Activated naive CD8-positive, alpha-beta T cell treated with anti-CD3 and anti-CD28 coated beads, Interleukin-2, amount 50 U/mL, for 24 hours (primary cell): ENCODE measurements around the gene TSPAN2.
"Not testable (repeated sequence)": the region's sequence is repeated elsewhere in the genome, so short reads cannot be mapped to it uniquely, and the experiment has no call there.

Experiments used
- ATAC-seq: fragments of 150-1000 bp; cut with Tn5 transposase; one replicate; pipeline ENCODE4 v1.10.0; 2021
- DNase-seq: peaks from one replicate; pipeline ENCODE4 v3.0.0; 2021
- H3K27ac Mint-ChIP-seq: one replicate; pipeline ENCODE4 v1.8.0; 2021; ENCODE audit warnings: mild to moderate bottlenecking, mixed read lengths
- H3K27me3 Mint-ChIP-seq: one replicate; pipeline ENCODE4 v1.8.0; 2021; ENCODE audit warnings: mixed read lengths
- H3K36me3 Mint-ChIP-seq: one replicate; pipeline ENCODE4 v1.8.0; 2021; ENCODE audit warnings: low read depth, mixed read lengths
- H3K4me1 Mint-ChIP-seq: one replicate; pipeline ENCODE4 v1.8.0; 2021; ENCODE audit warnings: mixed read lengths
- H3K4me3 Mint-ChIP-seq: one replicate; pipeline ENCODE4 v1.8.0; 2021; ENCODE audit warnings: mild to moderate bottlenecking, moderate library complexity, mixed read lengths
- H3K9me3 Mint-ChIP-seq: one replicate; pipeline ENCODE4 v1.8.0; 2021; ENCODE audit warnings: mixed read lengths

Gene TSPAN2

GRCh38 chr1:115056395-115056798 lies 32.9 kb downstream of the TSPAN2 start:
- no peaks in the 10 kb centered on the region for H3K9me3 Mint-ChIP-seq
- no peaks in the 10 kb centered on the region for H3K36me3 Mint-ChIP-seq
- ATAC-seq, result no peak
- H3K4me1 Mint-ChIP-seq, result peaks cover 5% of the 10 kb centered on the region
- H3K4me3 Mint-ChIP-seq, result no peak overlapping the region
- H3K27me3 Mint-ChIP-seq, result no peaks in the 10 kb centered on the region
- no peak overlapping the region for H3K27ac Mint-ChIP-seq
- no peak for DNase-seq

GRCh38 chr1:115052454-115053083 lies 36.7 kb downstream of the TSPAN2 start:
- Mint-ChIP-seq H3K27me3 (no peaks in the 10 kb centered on the region), H3K9me3 (no peaks in the 10 kb centered on the region), H3K27ac (no peak overlapping the region), H3K36me3 (no peaks in the 10 kb centered on the region), H3K4me3 (no peak overlapping the region), H3K4me1 (peaks cover 6% of the 10 kb centered on the region)
- DNase-seq (peak; percentile 53), ATAC-seq (peak; percentile 84)

GRCh38 chr1:115051850-115052249 lies 37.5 kb downstream of the TSPAN2 start:
- no peaks in the 10 kb centered on the region for H3K27me3 Mint-ChIP-seq
- peaks cover 6% of the 10 kb centered on the region for H3K4me1 Mint-ChIP-seq
- H3K27ac Mint-ChIP-seq, result no peak overlapping the region
- H3K36me3 Mint-ChIP-seq, result no peaks in the 10 kb centered on the region
- H3K9me3 Mint-ChIP-seq, result no peaks in the 10 kb centered on the region
- H3K4me3 Mint-ChIP-seq, result no peak overlapping the region
- DNase-seq (no peak), ATAC-seq (no peak)

GRCh38 chr1:115046751-115047150 lies 42.6 kb downstream of the TSPAN2 start:
- Mint-ChIP-seq H3K27ac (no peak overlapping the region), H3K27me3 (no peaks in the 10 kb centered on the region), H3K4me3 (no peak overlapping the region), H3K9me3 (peaks cover 10% of the 10 kb centered on the region), H3K4me1 (peaks cover 6% of the 10 kb centered on the region), H3K36me3 (peaks cover 3% of the 10 kb centered on the region)
- ATAC-seq (no peak), DNase-seq (no peak)

- no peak for ATAC-seq
- H3K27me3 Mint-ChIP-seq, result no peaks in the 10 kb centered on the region
- H3K4me1 Mint-ChIP-seq, result no peaks in the 10 kb centered on the region
- DNase-seq, result no peak
- H3K9me3 Mint-ChIP-seq, result peaks cover 11% of the 10 kb centered on the region
- no peak overlapping the region for H3K27ac Mint-ChIP-seq
- H3K36me3 Mint-ChIP-seq, result peaks cover 3% of the 10 kb centered on the region
- H3K4me3 Mint-ChIP-seq, result no peak overlapping the region
These were observed 47.6 kb downstream of the TSPAN2 start for GRCh38 chr1:115041654-115042053.

- no peaks in the 10 kb centered on the region for H3K4me1 Mint-ChIP-seq
- no peaks in the 10 kb centered on the region for H3K27me3 Mint-ChIP-seq
These were observed 48.8 kb downstream of the TSPAN2 start for GRCh38 chr1:115040501-115040900.

GRCh38 chr1:115036814-115037507 lies 52.3 kb downstream of the TSPAN2 start:
- Mint-ChIP-seq H3K9me3 (peaks cover 3% of the 10 kb centered on the region), H3K27ac (no peak overlapping the region), H3K4me3 (no peak overlapping the region), H3K27me3 (peaks cover 2% of the 10 kb centered on the region), H3K36me3 (no peaks in the 10 kb centered on the region), H3K4me1 (no peaks in the 10 kb centered on the region)
- DNase-seq (no peak), ATAC-seq (no peak)

More at GRCh38 chr1:115040501-115040900, 48.8 kb downstream of the TSPAN2 start:
- ATAC-seq (no peak), DNase-seq (no peak)
- peaks cover 11% of the 10 kb centered on the region for H3K9me3 Mint-ChIP-seq
- H3K36me3 Mint-ChIP-seq, result peaks cover 3% of the 10 kb centered on the region
- no peak overlapping the region for H3K4me3 Mint-ChIP-seq
- H3K27ac Mint-ChIP-seq, result no peak overlapping the region

GRCh38 chr1:115035652-115036051 lies 53.7 kb downstream of the TSPAN2 start:
- no peaks in the 10 kb centered on the region for H3K4me1 Mint-ChIP-seq

GRCh38 chr1:115031595-115031994 lies 57.7 kb downstream of the TSPAN2 start:
- Mint-ChIP-seq H3K4me1 (no peaks in the 10 kb centered on the region), H3K36me3 (no peaks in the 10 kb centered on the region), H3K27me3 (peaks cover 6% of the 10 kb centered on the region), H3K9me3 (no peaks in the 10 kb centered on the region), H3K4me3 (no peak overlapping the region), H3K27ac (no peak overlapping the region)
- ATAC-seq (no peak), DNase-seq (no peak)

More at GRCh38 chr1:115035652-115036051, 53.7 kb downstream of the TSPAN2 start:
- Mint-ChIP-seq H3K9me3 (no peaks in the 10 kb centered on the region), H3K27me3 (peaks cover 2% of the 10 kb centered on the region), H3K36me3 (no peaks in the 10 kb centered on the region), H3K27ac (no peak overlapping the region), H3K4me3 (no peak overlapping the region)
- no peak for ATAC-seq
- no peak for DNase-seq

GRCh38 chr1:115029526-115029925 lies 59.8 kb downstream of the TSPAN2 start, which contains the start of gene TSHB:
TSHB (plus strand) TSS chr1:115029826; CDS start chr1:115033363, 3,537 bp downstream.
- Mint-ChIP-seq H3K4me1 (no peaks in the 10 kb centered on the region), H3K9me3 (no peaks in the 10 kb centered on the region), H3K4me3 (no peak within 1 kb of the TSS), H3K27me3 (peaks cover 7% of the 10 kb centered on the region), H3K36me3 (no peaks in the 10 kb centered on the region), H3K27ac (no peak within 1 kb of the TSS)
- DNase-seq (no peak), ATAC-seq (no peak)

- Mint-ChIP-seq H3K4me3 (no peak overlapping the region), H3K27ac (no peak overlapping the region)
These were observed 65.7 kb downstream of the TSPAN2 start for GRCh38 chr1:115023593-115023992.

GRCh38 chr1:115021145-115021544 lies 68.2 kb downstream of the TSPAN2 start:
- Mint-ChIP-seq H3K27ac (no peak overlapping the region), H3K27me3 (peaks cover 5% of the 10 kb centered on the region), H3K4me1 (no peaks in the 10 kb centered on the region), H3K4me3 (no peak overlapping the region), H3K36me3 (no peaks in the 10 kb centered on the region), H3K9me3 (peaks cover 4% of the 10 kb centered on the region)
- no peak for DNase-seq
- ATAC-seq, result no peak

More at GRCh38 chr1:115023593-115023992, 65.7 kb downstream of the TSPAN2 start:
- H3K4me1 Mint-ChIP-seq, result no peaks in the 10 kb centered on the region
- peaks cover 7% of the 10 kb centered on the region for H3K27me3 Mint-ChIP-seq
- H3K9me3 Mint-ChIP-seq, result peaks cover 1% of the 10 kb centered on the region
- no peak for ATAC-seq
- DNase-seq, result no peak
- H3K36me3 Mint-ChIP-seq, result no peaks in the 10 kb centered on the region

GRCh38 chr1:115019549-115019948 lies 69.8 kb downstream of the TSPAN2 start:
- not testable (repeated sequence) for H3K4me1 Mint-ChIP-seq, H3K9me3 Mint-ChIP-seq, H3K27ac Mint-ChIP-seq, H3K4me3 Mint-ChIP-seq, H3K27me3 Mint-ChIP-seq, DNase-seq, ATAC-seq, H3K36me3 Mint-ChIP-seq

GRCh38 chr1:115013792-115014191 lies 75.5 kb downstream of the TSPAN2 start:
- H3K4me1 Mint-ChIP-seq, result no peaks in the 10 kb centered on the region
- no peak overlapping the region for H3K27ac Mint-ChIP-seq
- peaks cover 4% of the 10 kb centered on the region for H3K9me3 Mint-ChIP-seq
- H3K36me3 Mint-ChIP-seq, result no peaks in the 10 kb centered on the region
- no peaks in the 10 kb centered on the region for H3K27me3 Mint-ChIP-seq
- no peak overlapping the region for H3K4me3 Mint-ChIP-seq
- DNase-seq, result no peak
- ATAC-seq, result no peak

- Mint-ChIP-seq H3K27ac (no peak overlapping the region), H3K9me3 (no peaks in the 10 kb centered on the region), H3K27me3 (no peaks in the 10 kb centered on the region), H3K4me1 (no peaks in the 10 kb centered on the region), H3K4me3 (no peak overlapping the region), H3K36me3 (no peaks in the 10 kb centered on the region)
- DNase-seq, result no peak
- ATAC-seq, result no peak
These were observed 76.9 kb downstream of the TSPAN2 start for GRCh38 chr1:115012434-115012833.
